IMR-90 (cell line): Measurements from ENCODE around the gene LYPD6. TPM values are rescaled to one million over a fixed set of nuclear protein-coding genes. Genes with fewer than 3 reads are reported as not detected.

ENCODE experiments used
- ATAC-seq: fragments of 200-7000 bp; cut with Tn5 transposase; 2 replicates; pipeline ENCODE4 v1.9.1; 2020; ENCODE audit warnings: low read depth, mild to moderate bottlenecking, moderate library complexity
- BruUV-seq: library from RNA; stranded (reverse); fragments of 400-500 nt; replicated peaks from 2 replicates; lab custom pipeline; 2021; lab: Mats Ljungman, UMichigan
- CTCF ChIA-PET: fragments of 300-600 bp; formaldehyde crosslinking; extraction: SDS; loops from one replicate; lab custom pipeline; 2021; ENCODE audit warnings: antibody characterized with exemption; lab: Yijun Ruan, JAX
- POLR2A ChIA-PET: fragments of 300-600 bp; sonication (Branson Sonifier 250); formaldehyde crosslinking; loops from one replicate; lab custom pipeline; 2022; ENCODE audit warnings: antibody characterized with exemption; ENCODE audit not compliant: unreplicated experiment; lab: Charles Lee
- DNase-seq: peaks from one replicate; pipeline ENCODE4 v3.0.0; 2013
- H2AFZ ChIP-seq: replicated peaks from 2 replicates; pipeline ENCODE3; 2013; ENCODE audit warnings: low read length, mild to moderate bottlenecking; ENCODE audit not compliant: poor library complexity
- H2AK5ac ChIP-seq: 2 replicates; pipeline ENCODE4 v1.6.1; 2013; ENCODE audit warnings: low read depth, low read length, inconsistent platforms
- H2AK9ac ChIP-seq: replicated peaks from 2 replicates; pipeline ENCODE3; 2013; ENCODE audit warnings: mild to moderate bottlenecking, low read depth, low read length, moderate library complexity; ENCODE audit not compliant: poor library complexity
- H2BK120ac ChIP-seq: 2 replicates; pipeline ENCODE4 v1.6.1; 2013; ENCODE audit warnings: low read depth, low read length, inconsistent platforms
- H2BK15ac ChIP-seq: 3 replicates; pipeline ENCODE4 v1.6.1; 2013; ENCODE audit warnings: low read depth, low read length, inconsistent platforms
- H2BK20ac ChIP-seq: 2 replicates; pipeline ENCODE4 v1.6.1; 2013; ENCODE audit warnings: low read depth, mild to moderate bottlenecking, inconsistent platforms, low read length, moderate library complexity
- H2BK5ac ChIP-seq: 2 replicates; pipeline ENCODE4 v1.6.1; 2013; ENCODE audit warnings: mild to moderate bottlenecking, low read depth, low read length, inconsistent platforms; ENCODE audit not compliant: poor library complexity, severe bottlenecking
- H3K14ac ChIP-seq: replicated peaks from 2 replicates; pipeline ENCODE4 v1.6.1; 2013; ENCODE audit warnings: low read depth, low read length, inconsistent platforms
- H3K18ac ChIP-seq: 2 replicates; pipeline ENCODE4 v1.6.1; 2013; ENCODE audit warnings: low read depth, low read length, control low read depth
- H3K23ac ChIP-seq: 2 replicates; pipeline ENCODE4 v1.6.1; 2013; ENCODE audit warnings: low read depth, low read length, inconsistent platforms
- H3K27ac ChIP-seq: 2 replicates; pipeline ENCODE4 v1.5.1; 2013; ENCODE audit warnings: mild to moderate bottlenecking, control low read depth, low read length; ENCODE audit not compliant: insufficient read depth
- H3K27me3 ChIP-seq: 2 replicates; pipeline ENCODE4 v1.6.1; 2013; ENCODE audit warnings: low read length; ENCODE audit not compliant: control insufficient read depth, insufficient read depth
- H3K36me3 ChIP-seq: 2 replicates; pipeline ENCODE4 v1.6.1; 2013; ENCODE audit warnings: low read length, mixed read lengths; ENCODE audit not compliant: control insufficient read depth, insufficient read depth
- H3K4ac ChIP-seq: 2 replicates; pipeline ENCODE4 v1.6.1; 2013; ENCODE audit warnings: low read depth, low read length, inconsistent platforms
- H3K4me1 ChIP-seq: 2 replicates; pipeline ENCODE4 v1.6.1; 2013; ENCODE audit warnings: low read length, mixed read lengths; ENCODE audit not compliant: control insufficient read depth, insufficient read depth
- H3K4me2 ChIP-seq: 2 replicates; pipeline ENCODE4 v1.6.1; 2013; ENCODE audit warnings: low read depth, mild to moderate bottlenecking, control low read depth, low read length, moderate library complexity
- H3K4me3 ChIP-seq: 2 replicates; pipeline ENCODE4 v1.5.1; 2013; ENCODE audit warnings: low read depth, mild to moderate bottlenecking, control low read depth, low read length, moderate library complexity; ENCODE audit not compliant: insufficient read depth
- H3K56ac ChIP-seq: 2 replicates; pipeline ENCODE4 v1.6.1; 2013; ENCODE audit warnings: low read length, inconsistent platforms; ENCODE audit not compliant: insufficient read depth; ENCODE audit errors: extremely low read depth
- H3K79me1 ChIP-seq, 2 experiments: 2 replicates each; pipeline ENCODE4 v1.6.1; 2013; ENCODE audit warnings: low read length in 2 of 2, inconsistent platforms in 1 of 2, low read depth in 1 of 2
- H3K9ac ChIP-seq: 2 replicates; pipeline ENCODE4 v1.6.1; 2013; ENCODE audit warnings: low read depth, low read length, control low read depth
- H3K9me1 ChIP-seq: 2 replicates; pipeline ENCODE4 v1.6.1; 2013; ENCODE audit warnings: low read length, inconsistent platforms; ENCODE audit not compliant: insufficient read depth
- H3K9me3 ChIP-seq: 2 replicates; pipeline ENCODE4 v1.6.1; 2013; ENCODE audit warnings: low read length; ENCODE audit not compliant: control insufficient read depth, insufficient read depth
- H4K20me1 ChIP-seq: 2 replicates; pipeline ENCODE4 v1.6.1; 2013; ENCODE audit warnings: low read length, inconsistent platforms; ENCODE audit not compliant: insufficient read depth
- H4K5ac ChIP-seq: 2 replicates; pipeline ENCODE4 v1.6.1; 2013; ENCODE audit warnings: mild to moderate bottlenecking, low read depth, low read length, control low read depth
- H4K8ac ChIP-seq, 2 experiments: 2 replicates each; pipeline ENCODE4 v1.6.1; 2013; ENCODE audit warnings: low read depth in 2 of 2, low read length in 2 of 2, control low read depth in 1 of 2, inconsistent platforms in 1 of 2
- H4K91ac ChIP-seq: 2 replicates; pipeline ENCODE4 v1.6.1; 2013; ENCODE audit warnings: low read depth, low read length, inconsistent platforms; ENCODE audit not compliant: insufficient read depth
- BHLHE40 ChIP-seq: fragments of 150-350 bp; IDR thresholded peaks from 2 replicates; pipeline ENCODE4 v1.6.1; 2016; ENCODE audit warnings: mild to moderate bottlenecking, low read depth, low read length
- CHD1 ChIP-seq: IDR thresholded peaks from 2 replicates; pipeline ENCODE4 v1.6.1; 2012; ENCODE audit warnings: low read depth, low read length, improper control_type of control experiment
- ELK1 ChIP-seq: fragments of 150-350 bp; IDR thresholded peaks from 2 replicates; pipeline ENCODE4 v1.6.1; 2016; ENCODE audit warnings: low read depth, mild to moderate bottlenecking, low read length, moderate library complexity, borderline replicate concordance
- FOS ChIP-seq: fragments of 150-350 bp; IDR thresholded peaks from 2 replicates; pipeline ENCODE4 v1.6.1; 2016; ENCODE audit warnings: low read depth, low read length
- MAZ ChIP-seq: IDR thresholded peaks from 2 replicates; pipeline ENCODE4 v1.6.1; 2012; ENCODE audit warnings: low read depth, mild to moderate bottlenecking, low read length, improper control_type of control experiment, moderate library complexity, borderline replicate concordance
- MXI1 ChIP-seq: IDR thresholded peaks from 2 replicates; pipeline ENCODE4 v1.6.1; 2012; ENCODE audit warnings: low read depth, mild to moderate bottlenecking, low read length, moderate library complexity, borderline replicate concordance
- RAD21 ChIP-seq: IDR thresholded peaks from 2 replicates; pipeline ENCODE4 v1.6.1; 2012; ENCODE audit warnings: low read length, improper control_type of control experiment
- RCOR1 ChIP-seq: IDR thresholded peaks from 2 replicates; pipeline ENCODE4 v1.6.1; 2012; ENCODE audit warnings: mild to moderate bottlenecking, low read length, improper control_type of control experiment; ENCODE audit not compliant: insufficient replicate concordance
- RFX5 ChIP-seq: IDR thresholded peaks from 2 replicates; pipeline ENCODE4 v1.8.0; 2012; ENCODE audit warnings: low read depth, mild to moderate bottlenecking, low read length, moderate library complexity
- SMC3 ChIP-seq: fragments of 150-350 bp; IDR thresholded peaks from 2 replicates; pipeline ENCODE4 v1.6.1; 2016; ENCODE audit warnings: low read depth, mild to moderate bottlenecking, antibody characterized with exemption, low read length, moderate library complexity
- USF2 ChIP-seq: fragments of 150-350 bp; IDR thresholded peaks from 2 replicates; pipeline ENCODE4 v1.6.1; 2017; ENCODE audit warnings: mild to moderate bottlenecking, antibody characterized with exemption, low read length, low read depth
- WGBS, 2 experiments: methylation state at CpG; one replicate each; pipeline versions ENCODE4 v1.1.5 to v1.1.7; 2013; ENCODE audit warnings: missing lambda C conversion rate in 2 of 2; ENCODE audit not compliant: insufficient read length in 1 of 2; ENCODE audit errors: extremely low coverage in 2 of 2; 5-methylcytosine and 5-hydroxymethylcytosine counted together
- dilution Hi-C: fragments of 300-500 bp; cut with HindIII; formaldehyde crosslinking; loops from one replicate; pipeline ENCODE4 v1.14.3; 2018; ENCODE audit warnings: low sequenced_read_pairs; ENCODE audit not compliant: unreplicated experiment
- in situ Hi-C: fragments of 300-500 bp; cut with MboI; formaldehyde crosslinking; loops from 3 replicates; pipeline ENCODE4 v1.14.3; 2019; ENCODE audit warnings: low sequenced_read_pairs, inconsistent platforms, mixed read lengths
- intact Hi-C: fragments of 100-400 bp; cut with micrococcal nuclease; formaldehyde crosslinking; loops from 2 replicates; pipeline ENCODE4 v1.10.0; 2022
- polyA plus RNA-seq, 3 experiments: library from polyadenylated mRNA; depleted of rRNA; stranded (reverse); fragments of >200 nt; gene quantifications; 2 replicates each; pipeline ENCODE4 v1.2.3, GENCODE V29; 2012; ENCODE audit warnings: low replicate concordance in 1 of 3
- total RNA-seq: library from RNA; depleted of rRNA; stranded (reverse); fragments of >200 nt; gene quantifications from 2 replicates; pipeline ENCODE4 v1.2.3, GENCODE V29; 2012

Gene LYPD6
- total and polyA plus RNA-seq, 2 of the 4 experiments (the other 2 are of a cell fraction) = 0.87 to 0.90 TPM

GRCh38 chr2:149456285-149456684 lies 125.9 kb downstream of the LYPD6 start:
- no TSS peak for BruUV-seq
- H3K4me3 ChIP-seq = no peak overlapping the region
- H3K4me1 ChIP-seq = no peaks in the 10 kb centered on the region
- H3K23ac ChIP-seq = no peak overlapping the region
- dilution Hi-C loops = no loop called here
- no peak overlapping the region for H2BK15ac ChIP-seq
- H2BK5ac ChIP-seq = no peak overlapping the region
- H3K4ac ChIP-seq = no peak overlapping the region
- no peak overlapping the region for H2AFZ ChIP-seq
- DNase-seq = no peak
- H3K9me1 ChIP-seq = no peaks in the 10 kb centered on the region
- no peak overlapping the region for H3K27ac ChIP-seq
- no peak overlapping the region for H3K18ac ChIP-seq
- no peaks in the 10 kb centered on the region for H3K36me3 ChIP-seq
- no peak overlapping the region for H4K91ac ChIP-seq
- POLR2A ChIA-PET = no interaction called here
- H4K8ac ChIP-seq = no peak overlapping the region
- intact Hi-C loops = no loop called here
- no peaks in the 10 kb centered on the region for H3K27me3 ChIP-seq
- H4K20me1 ChIP-seq = no peaks in the 10 kb centered on the region
- H4K5ac ChIP-seq = no peak overlapping the region
- TF ChIP-seq RAD21 (no peak), SMC3 (no peak), BHLHE40 (no peak), FOS (no peak), USF2 (no peak), RFX5 (no peak), CHD1 (no peak), RCOR1 (no peak), ELK1 (no peak), MAZ (no peak), MXI1 (no peak)
- H2AK5ac ChIP-seq = no peak overlapping the region
- CTCF ChIA-PET = no interaction called here
- H3K14ac ChIP-seq = no peak overlapping the region
- no peak overlapping the region for H2BK20ac ChIP-seq
- in situ Hi-C loops = no loop called here
- no peaks in the 10 kb centered on the region for H3K79me1 ChIP-seq
- 75% methylated on average over 1 of the region's 2 CpGs; no CpG with 5 or more reads in 1 of the 2 experiments for WGBS, 2 experiments
- ATAC-seq = no peak
- peaks cover 2% of the 10 kb centered on the region; the same call in 1 of the 2 replicates for H3K9me3 ChIP-seq
- no peak overlapping the region for H3K9ac ChIP-seq
- H3K4me2 ChIP-seq = no peak overlapping the region
- H2AK9ac ChIP-seq = no peak overlapping the region
- H2BK120ac ChIP-seq = no peak overlapping the region
- H3K56ac ChIP-seq = no peak overlapping the region
